K562 (cell line): ENCODE measurements around the gene DYRK1A. TPM values are rescaled to one million over a fixed set of nuclear protein-coding genes. Genes with fewer than 3 reads are reported as not detected.
A peak's percentile ranks its signal among the peaks of the same experiment; 100 is the strongest.

Experiments used
- ADNP ChIP-seq: fragments of 200-800 bp; sonication (Bioruptor generic); IDR thresholded peaks from 2 replicates; pipeline ENCODE4 v1.6.1; 2016; ENCODE audit warnings: missing genetic modification characterization, missing compliant biosample characterization
- ARID3A ChIP-seq: IDR thresholded peaks from 2 replicates; pipeline ENCODE4 v1.6.1; 2012; ENCODE audit warnings: low read depth, low read length, improper control_type of control experiment, borderline replicate concordance
- BRCA1 ChIP-seq, 2 experiments: fragments of 450-650 bp in 1 of 2; sonication (generic) in 1 of 2; formaldehyde crosslinking in 1 of 2; IDR thresholded peaks; 2 replicates each; pipeline versions ENCODE4 v1.5.0 to v1.6.1; 2017 to 2020; ENCODE audit warnings: mild to moderate bottlenecking in 1 of 2, missing genetic modification reagents in 1 of 2
- ELK3 ChIP-seq: fragments of 450-650 bp; formaldehyde crosslinking; IDR thresholded peaks from 2 replicates; pipeline ENCODE4 v1.4.0; 2020; ENCODE audit warnings: mild to moderate bottlenecking
- GABPB2 ChIP-seq: fragments of 250-450 bp; sonication (Bioruptor Pico); conservative IDR thresholded peaks from 2 replicates; pipeline ENCODE4 v1.5.1; 2021; ENCODE audit warnings: mild to moderate bottlenecking
- HMBOX1 ChIP-seq: sonication (generic); IDR thresholded peaks from 2 replicates; pipeline ENCODE4 v1.6.1; 2016
- HMGN3 ChIP-seq: IDR thresholded peaks from 2 replicates; pipeline ENCODE4 v1.6.1; 2011; ENCODE audit warnings: borderline replicate concordance, low read depth, mild to moderate bottlenecking, mixed read lengths, low read length; ENCODE audit not compliant: insufficient read length; ENCODE audit errors: extremely low read depth
- ILK ChIP-seq: fragments of 450-650 bp; IDR thresholded peaks from 2 replicates; pipeline ENCODE4 v1.6.1; 2016; ENCODE audit warnings: missing genetic modification characterization, low read depth, mild to moderate bottlenecking, missing compliant biosample characterization, moderate library complexity, borderline replicate concordance
- JUNB ChIP-seq: fragments of 450-650 bp; formaldehyde crosslinking; conservative IDR thresholded peaks from 2 replicates; pipeline ENCODE4 v1.4.0; 2020; ENCODE audit warnings: mild to moderate bottlenecking
- KLF6 ChIP-seq: fragments of 250-450 bp; sonication (Bioruptor Pico); IDR thresholded peaks from 2 replicates; pipeline ENCODE4 v1.4.0; 2020; ENCODE audit warnings: mild to moderate bottlenecking, moderate library complexity, borderline replicate concordance
- L3MBTL2 ChIP-seq: fragments of 450-650 bp; IDR thresholded peaks from 2 replicates; pipeline ENCODE4 v1.6.1; 2016; ENCODE audit warnings: mild to moderate bottlenecking, moderate library complexity
- NR2C2 ChIP-seq, 2 experiments: fragments of 200-800 bp in 1 of 2; sonication (Bioruptor generic) in 1 of 2; sonication (generic) in 1 of 2; formaldehyde crosslinking in 1 of 2; IDR thresholded peaks; 2 replicates each; pipeline versions ENCODE4 v1.6.1 to v1.8.0; 2016 to 2022; ENCODE audit warnings: mild to moderate bottlenecking in 1 of 2, missing compliant biosample characterization in 1 of 2, missing genetic modification characterization in 1 of 2, missing genetic modification reagents in 1 of 2
- POLR2B ChIP-seq: fragments of 450-650 bp; IDR thresholded peaks from 2 replicates; pipeline ENCODE4 v1.6.1; 2018; ENCODE audit warnings: low read depth; ENCODE audit not compliant: partially characterized antibody
- PYGO2 ChIP-seq: fragments of 450-650 bp; IDR thresholded peaks from 2 replicates; pipeline ENCODE4 v1.6.1; 2016; ENCODE audit warnings: mild to moderate bottlenecking, missing genetic modification characterization, moderate library complexity, missing compliant biosample characterization
- SMARCA4 ChIP-seq: fragments of 450-650 bp; IDR thresholded peaks from 2 replicates; pipeline ENCODE4 v1.6.1; 2016
- TAF9B ChIP-seq: fragments of 450-650 bp; IDR thresholded peaks from 2 replicates; pipeline ENCODE4 v1.6.1; 2018; ENCODE audit warnings: mild to moderate bottlenecking; ENCODE audit not compliant: partially characterized antibody
- TSC22D4 ChIP-seq: fragments of 450-650 bp; IDR thresholded peaks from 2 replicates; pipeline ENCODE4 v1.6.1; 2016; ENCODE audit warnings: missing genetic modification characterization, missing biosample characterization, control low read depth
- YY1 ChIP-seq, 3 experiments: IDR thresholded peaks; 2 replicates each; pipeline ENCODE4 v1.6.1; 2011; ENCODE audit warnings: low read length in 2 of 3, mild to moderate bottlenecking in 2 of 3, moderate library complexity in 2 of 3, borderline replicate concordance in 1 of 3, control low read depth in 1 of 3, low read depth in 1 of 3; ENCODE audit not compliant: insufficient read depth in 3 of 3, insufficient replicate concordance in 2 of 3, control insufficient read depth in 1 of 3, insufficient read length in 1 of 3; ENCODE audit errors: extremely low read depth in 1 of 3
- ZBTB43 ChIP-seq: sonication (generic); formaldehyde crosslinking; IDR thresholded peaks from 2 replicates; pipeline ENCODE4 v1.8.0; 2023; ENCODE audit warnings: mild to moderate bottlenecking, missing genetic modification reagents
- ZFP36 ChIP-seq: fragments of 150-350 bp; IDR thresholded peaks from 2 replicates; pipeline ENCODE4 v1.6.1; 2018; ENCODE audit warnings: low read length, low read depth; ENCODE audit not compliant: partially characterized antibody
- ZNF143 ChIP-seq: sonication (generic); formaldehyde crosslinking; IDR thresholded peaks from 2 replicates; pipeline ENCODE4 v1.9.0; 2022; ENCODE audit warnings: mild to moderate bottlenecking, missing genetic modification reagents
- ZNF668 ChIP-seq: fragments of 250-450 bp; sonication (Bioruptor Pico); IDR thresholded peaks from 2 replicates; pipeline ENCODE4 v1.8.0; 2022; ENCODE audit warnings: mild to moderate bottlenecking, inconsistent platforms
- ZNF77 ChIP-seq: fragments of 250-450 bp; sonication (Bioruptor Pico); IDR thresholded peaks from 2 replicates; pipeline ENCODE4 v1.5.0; 2020
- polyA plus RNA-seq, 8 experiments: library from polyadenylated mRNA; depleted of rRNA in 4 of 8; stranded (reverse) in 5 of 8; unstranded in 3 of 8; fragments of >200 nt; fragmentation: Nextera tagmentation in 2 of 8; fragmentation: Illumina TruSeq in 1 of 8; extraction: Ambion mirVana in 2 of 8; extraction: Trizol in 1 of 8; gene quantifications; 2 replicates each; pipeline versions ENCODE4 v1.2.1 to v1.2.3, GENCODE V29; 2011 to 2014; ENCODE audit warnings: inconsistent platforms in 1 of 8, missing spikeins in 1 of 8
- total RNA-seq, 7 experiments: library from RNA; depleted of rRNA in 6 of 7; stranded (reverse); fragments of >200 nt in 6 of 7; fragmentation: Illumina TruSeq in 2 of 7; extraction: Trizol in 2 of 7; gene quantifications; 2 replicates each; pipeline versions ENCODE4 v1.2.1 to v1.2.3, GENCODE V29; 2011 to 2021; ENCODE audit warnings: low replicate concordance in 1 of 7

The DYRK1A gene
- total and polyA plus RNA-seq, 9 of the 15 experiments (the other 6 are each of a cell fraction or from before 2014, with no cell fraction given), result 3.7 to 64.8 (median 42.3) TPM

GRCh38 chr21:37564341-37564923, 197.9 kb downstream of the DYRK1A start (continued):
- TF ChIP-seq NR2C2 (CRISPR knock-in tag; IDR thresholded peaks at IDR 0.05) (0 out of 2 replicates have a peak, but pooled peaks have one; percentile 52), NR2C2 (tag; IDR thresholded peaks at IDR 0.05) (no peak; the same call in 1 of the 2 replicates), HMGN3 (peak; percentile 13), GABPB2 (CRISPR knock-in tag) (no peak), ARID3A (peak; percentile 82), ZBTB43 (CRISPR knock-in tag) (no peak), TSC22D4 (tag) (no peak), ZNF77 (CRISPR knock-in tag) (no peak), HMBOX1 (peak; percentile 35; the same call in 1 of the 2 replicates), ADNP (tag) (no peak), JUNB (0 out of 2 replicates have a peak, but pooled peaks have one; percentile 36), ZNF143 (no peak; the same call in 1 of the 2 replicates), ZFP36 (no peak), L3MBTL2 (no peak), YY1 (IDR thresholded peaks at IDR 0.05; ENCODE audit: borderline replicate concordance in 1 of 3, control insufficient read depth in 1 of 3, extremely low read depth in 1 of 3, insufficient read depth in 3 of 3, insufficient read length in 1 of 3, insufficient replicate concordance in 2 of 3, low read depth in 1 of 3, low read length in 2 of 3) (peak in 1 of 3 experiments; percentile 49), ZNF668 (CRISPR knock-in tag) (no peak), KLF6 (CRISPR knock-in tag) (no peak), ILK (no peak), TAF9B (peak; percentile 17), BRCA1 (IDR thresholded peaks at IDR 0.05) (no peak), BRCA1 (CRISPR knock-in tag; IDR thresholded peaks at IDR 0.05) (no peak), POLR2B (no peak), PYGO2 (tag) (no peak), SMARCA4 (peak; percentile 83; the same call in 1 of the 2 replicates), ELK3 (CRISPR knock-in tag) (no peak)
